Fibroblast of villous mesenchyme (primary cell): ENCODE results near the gene DAB2IP. TPM values are rescaled to one million over a fixed set of nuclear protein-coding genes. Genes with fewer than 3 reads are reported as not detected.
A peak's percentile ranks its signal among the peaks of the same experiment; 100 is the strongest.

Experiments
- DNase-seq: peaks from one replicate; pipeline ENCODE4 v3.0.0-alpha.2; 2010; ENCODE audit warnings: low read depth
- H3K4me3 ChIP-seq: 2 replicates; pipeline ENCODE4 v1.5.1; 2011; ENCODE audit warnings: low read depth, mild to moderate bottlenecking, low read length
- total RNA-seq: library from RNA; depleted of rRNA; stranded (reverse); fragments of >200 nt; gene quantifications from 2 replicates; pipeline ENCODE4 v1.2.3, GENCODE V29; 2012
- TF ChIP-seq, protein P1 (sequence below): IDR thresholded peaks from 2 replicates; pipeline ENCODE4 v1.5.1; 2012; ENCODE audit warnings: low read depth, mild to moderate bottlenecking, low read length; ENCODE audit not compliant: insufficient read depth

Gene DAB2IP
- total RNA-seq, 1 donor, result 47.9 TPM

DNA sequence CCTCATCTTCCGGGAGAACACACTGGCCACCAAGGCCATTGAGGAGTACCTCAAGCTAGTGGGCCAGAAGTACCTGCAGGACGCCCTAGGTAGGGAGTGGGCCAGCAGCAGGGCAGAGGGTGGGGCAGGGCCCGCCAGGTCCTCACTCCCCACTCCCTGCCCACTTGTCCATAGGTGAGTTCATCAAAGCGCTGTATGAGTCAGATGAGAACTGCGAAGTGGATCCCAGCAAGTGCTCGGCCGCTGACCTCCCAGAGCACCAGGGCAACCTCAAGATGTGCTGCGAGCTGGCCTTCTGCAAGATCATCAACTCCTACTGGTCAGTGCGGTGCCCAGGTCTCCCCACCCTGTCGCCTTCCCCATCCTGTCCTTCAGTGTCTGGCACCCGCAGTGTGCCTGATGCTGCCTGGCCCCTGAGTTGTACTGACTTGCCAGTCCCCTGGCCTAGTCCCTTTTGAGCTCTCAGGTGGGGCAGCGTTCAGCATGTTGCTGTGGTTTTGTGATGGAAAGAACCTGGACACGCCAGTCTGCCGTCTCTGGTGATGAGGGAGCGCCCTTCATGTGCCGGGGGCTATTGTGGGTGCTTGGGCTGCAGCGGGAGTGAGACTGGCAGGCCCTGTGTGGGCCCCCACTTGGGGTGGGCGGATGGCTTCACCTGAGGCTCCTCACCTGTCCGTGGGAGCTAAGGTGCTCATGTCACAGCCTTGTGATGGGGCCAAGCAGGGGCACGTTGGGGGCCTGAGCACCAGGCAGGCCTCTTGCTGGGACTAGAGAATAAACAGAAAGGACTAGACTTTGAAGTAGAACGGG lies 112.3 kb downstream of the DAB2IP start:
- DNase-seq, result no peak
- no peak overlapping the region for H3K4me3 ChIP-seq
- TF ChIP-seq, protein P1, sequence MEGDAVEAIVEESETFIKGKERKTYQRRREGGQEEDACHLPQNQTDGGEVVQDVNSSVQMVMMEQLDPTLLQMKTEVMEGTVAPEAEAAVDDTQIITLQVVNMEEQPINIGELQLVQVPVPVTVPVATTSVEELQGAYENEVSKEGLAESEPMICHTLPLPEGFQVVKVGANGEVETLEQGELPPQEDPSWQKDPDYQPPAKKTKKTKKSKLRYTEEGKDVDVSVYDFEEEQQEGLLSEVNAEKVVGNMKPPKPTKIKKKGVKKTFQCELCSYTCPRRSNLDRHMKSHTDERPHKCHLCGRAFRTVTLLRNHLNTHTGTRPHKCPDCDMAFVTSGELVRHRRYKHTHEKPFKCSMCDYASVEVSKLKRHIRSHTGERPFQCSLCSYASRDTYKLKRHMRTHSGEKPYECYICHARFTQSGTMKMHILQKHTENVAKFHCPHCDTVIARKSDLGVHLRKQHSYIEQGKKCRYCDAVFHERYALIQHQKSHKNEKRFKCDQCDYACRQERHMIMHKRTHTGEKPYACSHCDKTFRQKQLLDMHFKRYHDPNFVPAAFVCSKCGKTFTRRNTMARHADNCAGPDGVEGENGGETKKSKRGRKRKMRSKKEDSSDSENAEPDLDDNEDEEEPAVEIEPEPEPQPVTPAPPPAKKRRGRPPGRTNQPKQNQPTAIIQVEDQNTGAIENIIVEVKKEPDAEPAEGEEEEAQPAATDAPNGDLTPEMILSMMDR, result no peak

DNA sequence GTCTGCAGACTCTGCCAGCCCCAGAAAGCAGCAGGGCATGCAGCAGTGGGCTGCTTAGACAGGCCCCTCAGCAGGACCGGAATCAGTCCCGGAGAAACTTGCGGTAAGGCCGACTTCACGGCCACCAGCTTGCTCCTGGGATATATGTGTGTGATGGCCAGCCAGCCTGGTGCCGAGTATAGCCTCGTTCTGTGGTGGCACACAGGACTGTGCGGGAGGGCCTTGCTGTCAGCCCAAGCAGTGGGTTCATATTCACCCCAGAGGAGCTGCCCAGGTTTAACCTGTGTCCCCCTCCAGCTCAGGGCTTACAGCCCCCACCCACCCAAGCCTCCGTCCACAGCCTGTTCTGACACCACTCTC lies 112.9 kb downstream of the DAB2IP start:
- no peak overlapping the region for H3K4me3 ChIP-seq
- TF ChIP-seq, protein P1, result no peak
- DNase-seq, result no peak

DNA sequence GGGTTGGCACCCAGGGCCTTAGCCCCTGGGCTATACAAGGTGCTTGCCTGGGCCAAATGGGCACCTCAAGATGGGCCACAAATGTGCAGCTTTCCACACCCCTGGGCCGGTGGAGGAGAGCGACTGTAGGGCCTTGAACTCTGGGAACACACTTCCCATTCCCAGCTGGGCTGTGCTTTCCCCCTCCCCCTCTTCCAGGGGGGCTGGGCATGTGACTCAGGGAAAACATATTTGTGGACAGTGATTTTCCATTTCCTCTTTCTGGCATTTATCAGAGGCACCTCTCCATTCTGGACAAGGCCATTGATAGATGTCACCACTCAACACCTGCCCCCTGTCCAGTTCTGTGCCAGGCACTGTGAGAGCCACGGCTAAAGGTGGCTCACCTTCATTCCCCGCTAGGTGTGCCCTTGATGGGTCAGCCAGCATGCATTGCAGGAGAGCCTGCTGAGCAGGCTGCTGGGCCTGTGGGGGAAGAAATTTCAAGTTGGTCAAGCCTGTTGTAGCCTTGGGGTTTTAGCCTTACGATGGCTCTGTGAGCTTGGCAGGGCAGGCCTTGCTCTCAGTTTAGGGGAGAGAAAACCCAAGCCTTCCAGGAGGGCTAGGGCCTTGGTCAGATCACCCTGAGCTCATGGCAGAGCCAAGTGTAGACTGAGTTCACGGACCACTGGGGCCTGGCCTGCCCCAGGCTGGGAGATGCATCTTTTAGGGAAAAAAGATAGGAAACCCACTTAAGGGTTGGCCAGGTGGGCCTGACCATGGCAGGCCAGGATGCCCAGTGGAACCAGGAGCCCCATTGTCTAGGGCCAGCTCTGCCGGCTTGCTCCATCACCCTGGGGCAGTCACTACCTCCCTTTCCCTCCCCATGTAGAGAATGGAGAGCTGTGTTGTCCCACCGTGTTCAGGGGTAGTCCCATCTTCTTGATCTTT lies 113.9 kb downstream of the DAB2IP start:
- DNase-seq, result peak; percentile 81
- TF ChIP-seq, protein P1, result no peak
- no peak overlapping the region for H3K4me3 ChIP-seq

DNA sequence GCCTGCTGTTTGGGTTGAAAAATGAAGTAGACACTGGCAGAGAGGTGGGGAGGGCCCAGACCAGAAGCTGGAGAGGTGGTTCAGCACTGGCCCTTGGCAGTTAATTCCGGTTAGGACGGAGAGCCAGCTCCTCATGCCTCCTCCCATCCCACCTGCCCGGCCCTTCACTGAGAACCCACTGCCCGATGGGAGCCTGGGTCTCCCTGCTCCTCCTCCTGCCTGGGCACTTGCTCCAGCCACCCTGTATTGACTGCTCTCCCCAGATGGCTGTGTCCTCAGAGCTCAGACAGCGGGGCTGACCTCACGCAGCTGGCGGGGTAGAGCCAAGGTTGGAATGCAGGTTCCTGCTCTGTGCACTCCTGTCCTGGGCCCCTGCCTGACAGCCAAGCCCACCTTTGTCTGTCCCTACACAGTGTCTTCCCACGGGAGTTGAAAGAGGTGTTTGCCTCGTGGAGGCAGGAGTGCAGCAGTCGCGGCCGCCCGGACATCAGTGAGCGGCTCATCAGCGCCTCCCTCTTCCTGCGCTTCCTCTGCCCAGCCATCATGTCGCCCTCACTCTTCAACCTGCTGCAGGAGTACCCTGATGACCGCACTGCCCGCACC lies 114.7 kb downstream of the DAB2IP start:
- H3K4me3 ChIP-seq, result no peak overlapping the region
- TF ChIP-seq, protein P1, result no peak

DNA sequence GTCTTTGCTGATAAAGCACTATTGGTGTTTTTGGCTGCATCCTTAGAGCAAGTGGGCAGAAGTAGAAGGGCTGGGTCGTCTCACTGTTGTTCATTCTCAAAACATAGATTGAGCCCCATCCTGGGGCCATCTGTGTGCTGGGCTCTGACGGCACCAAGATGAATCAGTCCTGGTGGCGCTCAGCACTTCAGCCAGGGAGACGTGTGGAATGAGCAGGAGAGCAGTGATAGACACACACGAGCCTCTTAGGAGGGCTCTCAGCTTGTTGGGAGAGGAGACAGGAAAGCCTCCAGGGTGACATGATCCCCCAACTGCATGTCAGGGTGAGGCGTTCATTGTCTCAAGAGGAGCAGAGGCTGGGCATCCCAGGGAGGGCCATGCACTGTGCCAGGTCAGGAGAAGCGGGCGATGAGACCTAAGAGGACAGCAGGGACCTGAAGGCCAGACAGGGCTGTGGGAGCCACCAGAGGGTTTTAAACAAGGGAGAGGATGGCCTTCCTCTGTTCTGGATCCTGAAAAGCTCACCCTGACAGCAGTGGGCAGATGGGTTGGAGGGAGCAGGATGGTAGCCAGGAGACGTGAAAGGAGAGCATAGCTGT lies 115.8 kb downstream of the DAB2IP start:
- no peak overlapping the region for H3K4me3 ChIP-seq
- TF ChIP-seq, protein P1, result no peak
- DNase-seq, result no peak

More for the DNA sequence above, 114.7 kb downstream of the DAB2IP start:
- no peak for DNase-seq

DNA sequence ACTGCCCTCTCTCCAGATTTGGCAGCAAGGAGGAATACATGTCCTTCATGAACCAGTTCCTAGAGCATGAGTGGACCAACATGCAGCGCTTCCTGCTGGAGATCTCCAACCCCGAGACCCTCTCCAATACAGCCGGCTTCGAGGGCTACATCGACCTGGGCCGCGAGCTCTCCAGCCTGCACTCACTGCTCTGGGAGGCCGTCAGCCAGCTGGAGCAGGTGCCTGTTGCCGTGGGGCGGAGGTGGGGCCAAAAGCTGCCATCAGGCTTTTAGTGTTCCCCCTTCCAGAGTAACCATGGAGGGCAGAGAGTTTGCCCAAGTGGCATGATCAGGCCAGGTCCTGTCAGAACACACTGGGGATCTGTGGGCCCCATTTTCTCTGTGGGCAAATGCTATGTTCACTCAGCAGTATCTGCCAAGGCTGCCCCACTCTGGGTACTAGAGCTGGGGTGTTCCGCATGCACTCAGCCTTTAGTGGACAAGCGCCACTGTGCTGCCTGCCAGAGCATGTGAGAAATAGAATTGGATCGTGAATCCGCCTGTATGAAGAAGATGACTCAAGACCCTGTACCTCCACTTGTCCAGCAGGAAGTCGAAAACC lies 117.1 kb downstream of the DAB2IP start:
- no peak for DNase-seq
- TF ChIP-seq, protein P1, result no peak
- H3K4me3 ChIP-seq, result no peak overlapping the region
